ENCODE results near the gene HEXIM1. TPM values are rescaled to one million over a fixed set of nuclear protein-coding genes. Genes with fewer than 3 reads are reported as not detected.

HEXIM1 gene, protein sequence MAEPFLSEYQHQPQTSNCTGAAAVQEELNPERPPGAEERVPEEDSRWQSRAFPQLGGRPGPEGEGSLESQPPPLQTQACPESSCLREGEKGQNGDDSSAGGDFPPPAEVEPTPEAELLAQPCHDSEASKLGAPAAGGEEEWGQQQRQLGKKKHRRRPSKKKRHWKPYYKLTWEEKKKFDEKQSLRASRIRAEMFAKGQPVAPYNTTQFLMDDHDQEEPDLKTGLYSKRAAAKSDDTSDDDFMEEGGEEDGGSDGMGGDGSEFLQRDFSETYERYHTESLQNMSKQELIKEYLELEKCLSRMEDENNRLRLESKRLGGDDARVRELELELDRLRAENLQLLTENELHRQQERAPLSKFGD
- total RNA-seq: 17.3 and 20.9 TPM in 2 replicates

DNA sequence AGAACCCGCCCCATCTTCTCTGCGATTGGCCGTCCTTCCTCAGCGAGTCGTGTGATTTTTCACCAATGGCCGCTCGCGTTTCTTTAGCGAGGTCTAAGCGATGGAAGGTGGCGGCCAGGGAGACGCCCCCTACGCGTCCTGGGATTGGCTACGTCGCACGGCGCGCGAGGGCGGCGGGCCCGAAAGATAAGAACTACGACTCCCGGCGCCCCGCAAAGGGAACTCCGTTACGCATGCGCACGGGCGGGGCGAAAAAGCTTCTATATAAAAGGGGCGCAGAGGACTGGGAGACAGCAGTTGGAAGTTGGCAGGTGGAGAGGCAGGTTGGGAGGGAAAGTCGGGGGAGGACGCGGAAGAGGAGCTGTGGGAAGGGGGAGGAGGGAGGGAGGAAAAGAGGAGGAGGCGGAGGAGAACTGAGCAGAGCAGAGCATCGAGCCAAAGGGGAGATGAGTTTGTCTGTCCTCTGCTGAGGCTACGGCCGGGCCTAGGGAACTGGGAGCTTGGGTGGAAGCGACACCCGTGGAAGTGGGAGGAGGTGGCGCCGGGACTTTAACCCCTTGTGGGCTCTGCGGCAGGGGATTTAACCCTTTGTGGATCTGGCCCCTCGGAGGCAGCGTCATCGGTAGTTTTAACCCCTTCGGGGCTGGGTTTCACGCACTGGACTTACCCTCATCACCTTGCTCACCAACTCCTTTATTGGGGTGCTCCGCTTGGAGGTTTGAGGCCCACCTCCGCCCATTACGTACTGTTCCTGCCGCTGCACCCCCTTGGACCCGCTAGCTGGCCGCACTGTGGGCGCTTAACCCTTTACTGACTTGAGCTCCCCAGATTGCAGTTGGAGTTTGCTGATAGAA is at the start of gene HEXIM1:
HEXIM1 (plus strand) TSS at position 293 of the 854 bp plus-strand sequence. CDS start 716 bp downstream, outside the sequence.

DNA sequence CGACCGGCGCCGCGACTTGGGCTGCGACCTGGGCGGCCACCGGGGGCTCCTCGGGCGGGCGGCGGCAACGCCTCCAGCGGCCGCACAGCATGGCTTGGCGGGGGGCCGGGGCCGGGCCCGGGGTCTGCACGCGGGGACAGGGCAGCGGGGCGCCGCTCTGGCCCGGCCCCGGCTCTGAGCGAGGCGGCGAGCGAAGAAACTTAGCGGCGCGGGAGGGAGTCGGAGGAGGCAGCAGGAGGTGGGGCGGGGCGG is 16.0 kb upstream of the HEXIM1 start, which contains the start of gene PLCD3:
PLCD3 (minus strand) TSS at position 196 of the 252 bp plus-strand sequence; CDS start at position 91, 105 bp downstream.

DNA sequence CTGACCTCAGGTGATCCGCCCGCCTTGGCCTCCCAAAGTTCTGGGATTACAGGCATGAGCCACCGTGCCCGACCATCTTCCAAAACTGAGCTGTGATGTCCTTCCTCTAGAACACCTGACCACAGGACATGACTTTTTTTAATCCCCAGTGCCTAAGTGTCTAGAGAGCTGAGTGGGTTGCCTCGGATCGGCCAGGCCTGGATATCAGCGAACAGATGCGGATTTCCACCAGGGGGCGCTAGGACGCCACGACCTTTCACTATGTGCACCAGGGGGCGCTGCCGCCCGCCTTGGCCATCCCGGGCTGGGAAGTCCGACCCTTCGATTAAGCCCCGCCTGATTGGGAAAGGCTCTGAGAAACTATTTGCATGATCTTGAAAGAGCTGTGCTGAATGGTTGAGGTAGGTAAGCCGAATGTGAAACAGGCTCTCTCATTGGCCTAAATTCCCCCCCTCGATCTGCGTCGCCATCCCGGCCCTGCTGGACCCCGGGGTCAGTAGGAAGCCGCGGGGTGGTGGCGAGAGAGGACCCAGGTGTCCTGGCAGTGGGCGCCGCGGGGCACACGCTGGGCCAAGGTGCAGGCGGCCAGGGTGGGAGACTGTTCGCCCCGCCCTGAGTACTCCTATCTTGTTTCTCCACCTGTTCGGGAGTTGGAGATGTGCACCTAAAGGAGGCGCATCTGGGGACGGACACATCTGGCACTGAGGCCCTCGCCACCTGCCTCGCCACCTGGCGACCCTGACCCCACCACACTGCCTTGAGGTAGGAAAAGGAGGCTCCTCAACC is 12.9 kb upstream of the HEXIM1 start, which contains the start of gene ACBD4:
ACBD4 (plus strand) TSS at position 496 of the 786 bp plus-strand sequence. CDS start 458 bp downstream, outside the sequence.

GRCh38 chr17:45161288-45162024 is 13.2 kb downstream of the HEXIM1 start, which contains the start of gene HEXIM2:
TSS of gene HEXIM2 (plus strand) at chr17:45161875. CDS start at chr17:45162794, 919 bp downstream.

Other genes starting within 250 kb of the HEXIM1 start
- 43.3 and 43.9 TPM in 2 replicates for gene EFTUD2, start 249.0 kb upstream of the HEXIM1 start, total RNA-seq
- not detected in 2 replicates for gene GFAP, start 233.0 kb upstream of the HEXIM1 start, total RNA-seq
- 4.2 and 5.2 TPM in 2 replicates for gene KIF18B, start 200.7 kb upstream of the HEXIM1 start, total RNA-seq
- gene C1QL1, start 180.2 kb upstream of the HEXIM1 start, total RNA-seq: 1.5 TPM in 1 of 2 replicates, not detected in the other
- gene DCAKD, start 96.8 kb upstream of the HEXIM1 start, total RNA-seq: 24.9 and 27.1 TPM in 2 replicates
- gene NMT1, start 87.2 kb upstream of the HEXIM1 start, total RNA-seq: 59.3 and 75.5 TPM in 2 replicates
- gene PLCD3, start 16.0 kb upstream of the HEXIM1 start, total RNA-seq: 33.5 and 63.2 TPM in 2 replicates
- 0.72 and 10.7 TPM in 2 replicates for gene ACBD4, start 12.8 kb upstream of the HEXIM1 start, total RNA-seq
- 2.2 and 10.0 TPM in 2 replicates for gene HEXIM2, start 13.4 kb downstream of the HEXIM1 start, total RNA-seq
- gene FMNL1, start 73.4 kb downstream of the HEXIM1 start, total RNA-seq: 1.5 and 3.4 TPM in 2 replicates
- gene SPATA32, start 113.6 kb downstream of the HEXIM1 start, total RNA-seq: not detected in 2 replicates
- 6.3 and 6.6 TPM in 2 replicates for gene MAP3K14, start 168.5 kb downstream of the HEXIM1 start, total RNA-seq

Measured in cardiac atrium fibroblast (primary cell).